ENCODE data around the gene FAM89A.

Gene FAM89A

DNA sequence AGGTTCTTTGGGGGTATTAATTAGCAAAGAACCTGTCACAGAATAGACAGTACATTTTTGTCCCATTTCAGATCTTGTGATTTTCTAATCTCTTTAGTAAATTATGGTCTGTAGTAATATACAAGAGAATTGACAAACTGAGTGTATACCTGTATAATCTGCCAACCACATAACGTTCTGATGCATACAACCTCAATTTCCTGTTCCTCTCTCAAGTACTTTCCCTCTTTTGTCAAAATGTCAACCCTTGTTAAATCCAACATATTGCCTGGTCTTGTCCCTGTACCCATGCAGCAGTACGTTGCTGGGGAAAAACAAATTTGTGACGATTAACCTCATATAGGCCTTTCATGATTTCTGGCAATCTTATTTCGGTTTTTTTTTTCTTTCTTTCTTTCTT, 60.1 kb downstream of the FAM89A start:
- H3K4me3 ChIP-seq (replicated peaks; ENCODE audit: low read depth, low read length) = peak overlapping the region; percentile 91
- no peak for DNase-seq (ENCODE audit: extremely low read depth, low read depth)

GRCh38 chr1:230979389-230979716, 60.7 kb downstream of the FAM89A start:
- no peak for DNase-seq (ENCODE audit: extremely low read depth, low read depth)
- TF ChIP-seq, protein P1, sequence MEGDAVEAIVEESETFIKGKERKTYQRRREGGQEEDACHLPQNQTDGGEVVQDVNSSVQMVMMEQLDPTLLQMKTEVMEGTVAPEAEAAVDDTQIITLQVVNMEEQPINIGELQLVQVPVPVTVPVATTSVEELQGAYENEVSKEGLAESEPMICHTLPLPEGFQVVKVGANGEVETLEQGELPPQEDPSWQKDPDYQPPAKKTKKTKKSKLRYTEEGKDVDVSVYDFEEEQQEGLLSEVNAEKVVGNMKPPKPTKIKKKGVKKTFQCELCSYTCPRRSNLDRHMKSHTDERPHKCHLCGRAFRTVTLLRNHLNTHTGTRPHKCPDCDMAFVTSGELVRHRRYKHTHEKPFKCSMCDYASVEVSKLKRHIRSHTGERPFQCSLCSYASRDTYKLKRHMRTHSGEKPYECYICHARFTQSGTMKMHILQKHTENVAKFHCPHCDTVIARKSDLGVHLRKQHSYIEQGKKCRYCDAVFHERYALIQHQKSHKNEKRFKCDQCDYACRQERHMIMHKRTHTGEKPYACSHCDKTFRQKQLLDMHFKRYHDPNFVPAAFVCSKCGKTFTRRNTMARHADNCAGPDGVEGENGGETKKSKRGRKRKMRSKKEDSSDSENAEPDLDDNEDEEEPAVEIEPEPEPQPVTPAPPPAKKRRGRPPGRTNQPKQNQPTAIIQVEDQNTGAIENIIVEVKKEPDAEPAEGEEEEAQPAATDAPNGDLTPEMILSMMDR (IDR thresholded peaks at IDR 0.05; ENCODE audit: low read depth, low read length, missing control alignments) = no peak
- H3K4me3 ChIP-seq (replicated peaks; ENCODE audit: low read depth, low read length) = peak overlapping the region; percentile 91

More for the DNA sequence above, 60.1 kb downstream of the FAM89A start:
- TF ChIP-seq, protein P1 (IDR thresholded peaks at IDR 0.05; ENCODE audit: low read depth, low read length, missing control alignments) = no peak

GRCh38 chr1:230978491-230979388, 61.3 kb downstream of the FAM89A start, which contains the start of the genes ARV1 and TTC13:
ARV1 (plus strand) TSS chr1:230979094; CDS start chr1:230979106, 12 bp downstream.
TTC13 (minus strand) TSS chr1:230978861; CDS start chr1:230978830, 31 bp downstream.
- DNase-seq (ENCODE audit: extremely low read depth, low read depth) = peak; percentile 91
- peak within 1 kb of the TSS; percentile 91 for H3K4me3 ChIP-seq (replicated peaks; ENCODE audit: low read depth, low read length)
- TF ChIP-seq, protein P1 (IDR thresholded peaks at IDR 0.05; ENCODE audit: low read depth, low read length, missing control alignments) = no peak

DNA sequence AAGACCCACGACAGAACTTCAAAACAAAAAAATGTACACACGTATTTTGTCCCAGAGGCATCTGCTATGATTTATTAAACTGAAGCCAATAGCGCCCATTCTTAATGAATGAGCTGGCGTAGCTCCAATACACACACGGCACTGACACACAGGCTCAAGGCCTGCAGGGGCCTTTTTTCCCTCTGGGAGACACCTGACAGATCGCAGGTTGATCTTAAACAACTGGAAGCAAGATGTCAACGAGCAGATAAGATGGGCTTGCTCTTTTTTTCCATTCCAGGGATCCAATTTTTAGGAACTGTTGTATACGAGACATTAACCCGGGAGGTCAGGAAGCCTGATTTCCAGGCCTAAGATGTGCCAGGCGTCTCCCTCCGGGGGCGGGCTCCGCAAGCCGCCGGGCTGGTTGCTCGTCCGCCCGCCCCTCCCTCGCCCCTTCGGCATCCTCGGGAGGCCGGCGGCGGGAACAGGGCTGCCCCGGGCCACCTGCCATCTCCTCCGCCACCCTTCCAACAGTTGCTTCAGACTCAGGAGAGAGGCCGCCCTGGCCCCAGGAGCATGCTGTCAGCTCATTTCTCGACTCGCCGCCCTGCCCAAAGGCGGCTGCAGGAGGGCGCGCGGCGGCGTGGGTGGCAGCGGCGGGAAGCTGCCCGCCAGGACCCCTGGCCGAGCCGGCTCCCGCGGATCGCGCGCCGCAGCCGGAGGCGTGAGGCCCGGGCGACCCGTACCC, 62.1 kb downstream of the FAM89A start:
- peak overlapping the region; percentile 91 for H3K4me3 ChIP-seq (replicated peaks; ENCODE audit: low read depth, low read length)
- no peak for DNase-seq (ENCODE audit: extremely low read depth, low read depth)
- TF ChIP-seq, protein P1 (IDR thresholded peaks at IDR 0.05; ENCODE audit: low read depth, low read length, missing control alignments) = no peak

DNA sequence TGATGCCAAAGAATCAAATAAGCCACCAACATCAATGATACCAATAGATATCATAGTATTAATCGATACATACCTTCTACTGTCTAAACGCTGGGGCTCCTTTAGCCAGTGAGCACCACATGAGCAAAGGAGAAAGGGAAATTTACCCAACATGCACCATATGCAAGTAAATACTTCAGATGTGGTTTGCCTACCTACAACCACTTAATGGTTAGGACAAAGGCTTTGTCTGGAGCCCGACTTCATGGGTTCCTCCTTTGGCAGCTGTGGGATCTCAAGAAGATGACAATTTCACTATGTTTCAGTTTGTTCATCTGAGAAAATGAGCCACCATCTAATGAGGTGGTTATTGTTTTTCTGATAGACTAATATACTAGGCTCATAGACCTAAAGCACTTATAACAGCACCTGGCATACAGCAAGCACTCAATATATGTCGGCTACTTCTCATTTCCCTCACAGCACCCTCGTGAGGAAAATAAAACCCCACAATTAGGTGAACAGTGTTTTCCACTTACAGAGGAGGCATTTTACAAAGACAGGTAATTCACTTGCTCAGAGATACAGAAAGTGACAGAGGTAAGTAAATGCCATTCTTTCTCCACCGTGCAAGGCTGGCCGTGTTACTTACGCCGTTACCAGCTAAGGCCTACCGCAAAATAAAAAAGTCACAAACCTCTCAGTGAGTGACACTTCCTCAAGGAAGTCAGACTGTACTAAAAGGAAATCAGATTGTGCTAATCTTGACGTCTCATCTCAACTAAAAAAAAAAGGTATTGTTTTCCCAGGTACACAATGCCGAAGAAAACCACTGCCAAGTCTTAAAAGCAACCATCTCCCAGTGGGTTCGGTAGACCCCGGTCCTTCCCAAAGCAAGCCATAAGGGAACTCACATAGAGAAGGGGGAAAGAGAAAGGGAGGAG, 63.0 kb downstream of the FAM89A start:
- peak overlapping the region; percentile 91 for H3K4me3 ChIP-seq (replicated peaks; ENCODE audit: low read depth, low read length)
- TF ChIP-seq, protein P1 (IDR thresholded peaks at IDR 0.05; ENCODE audit: low read depth, low read length, missing control alignments) = no peak
- DNase-seq (ENCODE audit: extremely low read depth, low read depth) = no peak

GRCh38 chr1:230976360-230976759, 63.7 kb downstream of the FAM89A start:
- TF ChIP-seq, protein P1 (IDR thresholded peaks at IDR 0.05; ENCODE audit: low read depth, low read length, missing control alignments) = no peak

More at GRCh38 chr1:230976360-230976759, 63.7 kb downstream of the FAM89A start:
- no peak overlapping the region for H3K4me3 ChIP-seq (replicated peaks; ENCODE audit: low read depth, low read length)
- no peak for DNase-seq (ENCODE audit: extremely low read depth, low read depth)
